ENCODE measurements around the gene PTTG1IP2. TPM values are rescaled to one million over a fixed set of nuclear protein-coding genes. Genes with fewer than 3 reads are reported as not detected.

PTTG1IP2 gene
- total and polyA plus RNA-seq, 4 donors, result 2.0 TPM; not detected in 3

DNA sequence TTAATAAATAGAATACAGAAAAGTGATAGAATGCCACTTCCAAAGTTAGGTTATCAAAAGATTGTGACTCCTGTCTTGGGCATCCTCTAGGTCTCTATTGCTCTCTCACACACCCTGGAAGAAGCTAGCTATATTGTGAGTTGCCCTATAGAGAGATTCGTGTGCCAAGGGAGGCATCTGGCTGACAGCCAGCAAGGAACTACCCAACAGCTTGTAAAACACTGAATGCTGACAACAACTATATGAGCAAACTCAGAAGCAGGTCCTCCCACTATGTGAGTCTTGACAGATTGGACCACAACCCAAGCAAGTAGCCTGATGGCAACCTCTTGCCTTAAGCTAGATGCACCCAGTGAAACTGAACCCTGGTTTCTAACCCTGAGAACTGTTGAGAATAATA is 71.0 kb downstream of the PTTG1IP2 start:
- no peak overlapping the region for H3K4me3 ChIP-seq (ENCODE audit: low read depth in 1 of 3, low read length in 3 of 3)
- no peaks in the 10 kb centered on the region for H3K27me3 ChIP-seq (ENCODE audit: control insufficient read depth in 4 of 4, insufficient read depth in 4 of 4, low read length in 3 of 4)
- 61% methylated on average over 1 of the region's 1 CpG for WGBS
- H3K27ac ChIP-seq (ENCODE audit: low read depth in 1 of 2, low read length in 2 of 2), result no peak overlapping the region
- no peaks in the 10 kb centered on the region for H3K9me3 ChIP-seq (ENCODE audit: control insufficient read depth in 4 of 4, low read length in 3 of 4)
- TF ChIP-seq, protein P1, sequence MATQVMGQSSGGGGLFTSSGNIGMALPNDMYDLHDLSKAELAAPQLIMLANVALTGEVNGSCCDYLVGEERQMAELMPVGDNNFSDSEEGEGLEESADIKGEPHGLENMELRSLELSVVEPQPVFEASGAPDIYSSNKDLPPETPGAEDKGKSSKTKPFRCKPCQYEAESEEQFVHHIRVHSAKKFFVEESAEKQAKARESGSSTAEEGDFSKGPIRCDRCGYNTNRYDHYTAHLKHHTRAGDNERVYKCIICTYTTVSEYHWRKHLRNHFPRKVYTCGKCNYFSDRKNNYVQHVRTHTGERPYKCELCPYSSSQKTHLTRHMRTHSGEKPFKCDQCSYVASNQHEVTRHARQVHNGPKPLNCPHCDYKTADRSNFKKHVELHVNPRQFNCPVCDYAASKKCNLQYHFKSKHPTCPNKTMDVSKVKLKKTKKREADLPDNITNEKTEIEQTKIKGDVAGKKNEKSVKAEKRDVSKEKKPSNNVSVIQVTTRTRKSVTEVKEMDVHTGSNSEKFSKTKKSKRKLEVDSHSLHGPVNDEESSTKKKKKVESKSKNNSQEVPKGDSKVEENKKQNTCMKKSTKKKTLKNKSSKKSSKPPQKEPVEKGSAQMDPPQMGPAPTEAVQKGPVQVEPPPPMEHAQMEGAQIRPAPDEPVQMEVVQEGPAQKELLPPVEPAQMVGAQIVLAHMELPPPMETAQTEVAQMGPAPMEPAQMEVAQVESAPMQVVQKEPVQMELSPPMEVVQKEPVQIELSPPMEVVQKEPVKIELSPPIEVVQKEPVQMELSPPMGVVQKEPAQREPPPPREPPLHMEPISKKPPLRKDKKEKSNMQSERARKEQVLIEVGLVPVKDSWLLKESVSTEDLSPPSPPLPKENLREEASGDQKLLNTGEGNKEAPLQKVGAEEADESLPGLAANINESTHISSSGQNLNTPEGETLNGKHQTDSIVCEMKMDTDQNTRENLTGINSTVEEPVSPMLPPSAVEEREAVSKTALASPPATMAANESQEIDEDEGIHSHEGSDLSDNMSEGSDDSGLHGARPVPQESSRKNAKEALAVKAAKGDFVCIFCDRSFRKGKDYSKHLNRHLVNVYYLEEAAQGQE (IDR thresholded peaks at IDR 0.05), result no peak
- TF ChIP-seq, protein P2, sequence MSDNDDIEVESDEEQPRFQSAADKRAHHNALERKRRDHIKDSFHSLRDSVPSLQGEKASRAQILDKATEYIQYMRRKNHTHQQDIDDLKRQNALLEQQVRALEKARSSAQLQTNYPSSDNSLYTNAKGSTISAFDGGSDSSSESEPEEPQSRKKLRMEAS (IDR thresholded peaks at IDR 0.05), result no peak
- TF ChIP-seq, protein P3, sequence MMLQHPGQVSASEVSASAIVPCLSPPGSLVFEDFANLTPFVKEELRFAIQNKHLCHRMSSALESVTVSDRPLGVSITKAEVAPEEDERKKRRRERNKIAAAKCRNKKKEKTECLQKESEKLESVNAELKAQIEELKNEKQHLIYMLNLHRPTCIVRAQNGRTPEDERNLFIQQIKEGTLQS (IDR thresholded peaks at IDR 0.05), result no peak
- TF ChIP-seq TAF1 (conservative IDR thresholded peaks at IDR 0.05), result no peak
- TF ChIP-seq HNF4A (conservative IDR thresholded peaks at IDR 0.05), result no peak
- DNase-seq (ENCODE audit: low spot score), result no peak
- H3K4me1 ChIP-seq (ENCODE audit: control insufficient read depth in 4 of 4, insufficient read depth in 4 of 4, low read length in 3 of 4), result no peaks in the 10 kb centered on the region
- H3K36me3 ChIP-seq (ENCODE audit: control insufficient read depth in 4 of 4, insufficient read depth in 3 of 4, low read depth in 1 of 4, low read length in 3 of 4), result no peaks in the 10 kb centered on the region
- no peak overlapping the region for H3K9ac ChIP-seq (ENCODE audit: low read depth in 1 of 2, low read length in 2 of 2)

DNA sequence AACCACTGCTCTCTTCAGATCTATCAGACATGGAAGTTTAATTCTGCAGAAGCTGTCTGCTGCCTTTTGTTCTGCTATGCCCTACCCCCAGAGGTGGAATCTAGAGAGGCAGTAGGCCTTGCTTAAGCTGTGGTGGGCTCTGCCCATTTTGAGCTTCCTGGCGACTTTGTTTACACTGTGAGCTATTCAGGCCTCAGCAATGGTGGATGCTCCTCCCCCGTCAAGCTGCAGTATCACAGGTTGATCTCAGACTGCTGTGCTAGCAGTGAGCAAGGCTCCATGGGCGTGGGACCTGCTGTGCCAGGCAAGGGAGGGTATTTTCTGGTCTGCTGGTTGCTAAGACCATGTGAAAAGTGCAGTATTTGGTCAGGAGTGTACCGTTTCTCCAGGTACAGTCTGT is 81.6 kb downstream of the PTTG1IP2 start:
- Histone ChIP-seq H3K27ac (ENCODE audit: low read depth in 1 of 2, low read length in 2 of 2) (no peak overlapping the region), H3K27me3 (ENCODE audit: control insufficient read depth in 4 of 4, insufficient read depth in 4 of 4, low read length in 3 of 4) (no peaks in the 10 kb centered on the region), H3K4me3 (ENCODE audit: low read depth in 1 of 3, low read length in 3 of 3) (no peak overlapping the region), H3K9me3 (ENCODE audit: control insufficient read depth in 4 of 4, low read length in 3 of 4) (no peaks in the 10 kb centered on the region), H3K36me3 (ENCODE audit: control insufficient read depth in 4 of 4, insufficient read depth in 3 of 4, low read depth in 1 of 4, low read length in 3 of 4) (no peaks in the 10 kb centered on the region), H3K9ac (ENCODE audit: low read depth in 1 of 2, low read length in 2 of 2) (no peak overlapping the region), H3K4me1 (ENCODE audit: control insufficient read depth in 4 of 4, insufficient read depth in 4 of 4, low read length in 3 of 4) (no peaks in the 10 kb centered on the region)
- TF ChIP-seq, protein P3 (IDR thresholded peaks at IDR 0.05), result no peak
- TF ChIP-seq RAD21 (IDR thresholded peaks at IDR 0.05) (no peak), RXRA (IDR thresholded peaks at IDR 0.05) (no peak), HNF4G (IDR thresholded peaks at IDR 0.05) (no peak), HNF4A (conservative IDR thresholded peaks at IDR 0.05) (no peak), NR2F2 (IDR thresholded peaks at IDR 0.05) (no peak), EGR1 (IDR thresholded peaks at IDR 0.05; ENCODE audit: low read depth in 2 of 2) (no peak), YY1 (IDR thresholded peaks at IDR 0.05) (no peak)
- TF ChIP-seq, protein P2 (IDR thresholded peaks at IDR 0.05), result no peak
- DNase-seq (ENCODE audit: low spot score), result no peak
- 80% methylated on average over 4 of the region's 4 CpGs for WGBS

DNA sequence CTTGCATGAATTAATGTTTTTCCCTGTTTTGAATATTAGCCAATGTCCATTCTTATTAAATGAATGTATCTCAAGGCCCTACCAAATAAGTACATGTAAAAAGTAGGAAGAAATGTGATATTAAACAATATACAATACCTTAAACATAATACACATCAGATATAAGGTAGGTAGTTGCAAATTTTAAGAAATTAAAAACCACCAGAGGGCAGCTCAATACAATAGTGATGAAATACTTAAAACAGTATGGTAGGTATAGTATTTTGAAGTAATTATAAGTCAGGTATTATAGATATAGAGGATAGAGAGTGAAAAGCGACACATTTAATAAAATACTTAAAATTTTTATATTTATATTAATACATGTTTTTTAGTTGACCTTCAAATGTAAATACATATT is 83.1 kb downstream of the PTTG1IP2 start:
- H3K4me1 ChIP-seq (ENCODE audit: control insufficient read depth in 4 of 4, insufficient read depth in 4 of 4, low read length in 3 of 4), result no peaks in the 10 kb centered on the region
- DNase-seq (ENCODE audit: low spot score), result no peak
- H3K4me3 ChIP-seq (ENCODE audit: low read depth in 1 of 3, low read length in 3 of 3), result no peak overlapping the region
- no peak overlapping the region for H3K27ac ChIP-seq (ENCODE audit: low read depth in 1 of 2, low read length in 2 of 2)
- no peaks in the 10 kb centered on the region for H3K36me3 ChIP-seq (ENCODE audit: control insufficient read depth in 4 of 4, insufficient read depth in 3 of 4, low read depth in 1 of 4, low read length in 3 of 4)
- no peak overlapping the region for H3K9ac ChIP-seq (ENCODE audit: low read depth in 1 of 2, low read length in 2 of 2)
- H3K27me3 ChIP-seq (ENCODE audit: control insufficient read depth in 4 of 4, insufficient read depth in 4 of 4, low read length in 3 of 4), result no peaks in the 10 kb centered on the region
- TF ChIP-seq FOXA2 (IDR thresholded peaks at IDR 0.05), result no peak
- no peak for TF ChIP-seq NR2F2 (IDR thresholded peaks at IDR 0.05)
- TF ChIP-seq HNF4G (IDR thresholded peaks at IDR 0.05), result no peak
- TF ChIP-seq, protein P3 (IDR thresholded peaks at IDR 0.05), result no peak
- peak; percentile 76 to 77 for TF ChIP-seq RAD21 (IDR thresholded peaks at IDR 0.05)
- TF ChIP-seq, protein P2 (IDR thresholded peaks at IDR 0.05), result no peak
- no peak for TF ChIP-seq JUND (IDR thresholded peaks at IDR 0.05)
- TF ChIP-seq, protein P4, sequence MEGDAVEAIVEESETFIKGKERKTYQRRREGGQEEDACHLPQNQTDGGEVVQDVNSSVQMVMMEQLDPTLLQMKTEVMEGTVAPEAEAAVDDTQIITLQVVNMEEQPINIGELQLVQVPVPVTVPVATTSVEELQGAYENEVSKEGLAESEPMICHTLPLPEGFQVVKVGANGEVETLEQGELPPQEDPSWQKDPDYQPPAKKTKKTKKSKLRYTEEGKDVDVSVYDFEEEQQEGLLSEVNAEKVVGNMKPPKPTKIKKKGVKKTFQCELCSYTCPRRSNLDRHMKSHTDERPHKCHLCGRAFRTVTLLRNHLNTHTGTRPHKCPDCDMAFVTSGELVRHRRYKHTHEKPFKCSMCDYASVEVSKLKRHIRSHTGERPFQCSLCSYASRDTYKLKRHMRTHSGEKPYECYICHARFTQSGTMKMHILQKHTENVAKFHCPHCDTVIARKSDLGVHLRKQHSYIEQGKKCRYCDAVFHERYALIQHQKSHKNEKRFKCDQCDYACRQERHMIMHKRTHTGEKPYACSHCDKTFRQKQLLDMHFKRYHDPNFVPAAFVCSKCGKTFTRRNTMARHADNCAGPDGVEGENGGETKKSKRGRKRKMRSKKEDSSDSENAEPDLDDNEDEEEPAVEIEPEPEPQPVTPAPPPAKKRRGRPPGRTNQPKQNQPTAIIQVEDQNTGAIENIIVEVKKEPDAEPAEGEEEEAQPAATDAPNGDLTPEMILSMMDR (IDR thresholded peaks at IDR 0.05; ENCODE audit: low read depth, low read length, missing input control), result peak; percentile 29
- no peak for TF ChIP-seq SP1 (IDR thresholded peaks at IDR 0.05)
- TF ChIP-seq EGR1 (IDR thresholded peaks at IDR 0.05; ENCODE audit: low read depth in 2 of 2), result no peak
- TF ChIP-seq HNF4A (conservative IDR thresholded peaks at IDR 0.05), result no peak
- 67% methylated on average over 1 of the region's 1 CpG for WGBS
- H3K9me3 ChIP-seq (ENCODE audit: control insufficient read depth in 4 of 4, low read length in 3 of 4), result no peaks in the 10 kb centered on the region
